ENCODE results near the gene GNAL.
"Not testable (repeated sequence)": the region's sequence is repeated elsewhere in the genome, so short reads cannot be mapped to it uniquely, and the experiment has no call there.

Gene GNAL

GRCh38 chr18:11885278-11885947 is 196.3 kb downstream of the GNAL start:
- no peak for DNase-seq

- no peak for DNase-seq
Measured at GRCh38 chr18:11886577-11887110, 197.6 kb downstream of the GNAL start.

GRCh38 chr18:11887328-11888128 is 198.5 kb downstream of the GNAL start:
- no peak for DNase-seq

- no peak for DNase-seq
Measured at GRCh38 chr18:11888726-11889125, 199.7 kb downstream of the GNAL start.

GRCh38 chr18:11889284-11889683 is 200.2 kb downstream of the GNAL start:
- DNase-seq = no peak

GRCh38 chr18:11891737-11892136 is 202.7 kb downstream of the GNAL start:
- no peak for DNase-seq

- DNase-seq = not testable (repeated sequence)
Measured at GRCh38 chr18:11892438-11892837, 203.4 kb downstream of the GNAL start.

- no peak for DNase-seq
Measured at GRCh38 chr18:11897781-11898180, 208.7 kb downstream of the GNAL start.

GRCh38 chr18:11899063-11899462 is 210.0 kb downstream of the GNAL start:
- no peak for DNase-seq

GRCh38 chr18:11901826-11902438 is 212.9 kb downstream of the GNAL start:
- no peak for DNase-seq

- no peak for DNase-seq
Measured at GRCh38 chr18:11902522-11903292, 213.6 kb downstream of the GNAL start.

- no peak for DNase-seq
Measured at GRCh38 chr18:11905613-11906012, 216.5 kb downstream of the GNAL start.

- no peak for DNase-seq
Measured at GRCh38 chr18:11906176-11906575, 217.1 kb downstream of the GNAL start.

- no peak for DNase-seq
Measured at GRCh38 chr18:11906926-11907874, 218.1 kb downstream of the GNAL start.

GRCh38 chr18:11908182-11909060 is 219.4 kb downstream of the GNAL start, which contains the start of gene MPPE1:
Gene MPPE1, minus strand, starts transcription at chr18:11908317. Its CDS starts 11,053 bp downstream, at chr18:11897264.
- peak; percentile 94 for DNase-seq

- DNase-seq = no peak
Measured at GRCh38 chr18:11909061-11909455, 220.0 kb downstream of the GNAL start.

GRCh38 chr18:11909591-11910026 is 220.5 kb downstream of the GNAL start:
- DNase-seq = no peak

GRCh38 chr18:11916880-11917279 is 227.8 kb downstream of the GNAL start:
- DNase-seq = peak; percentile 24

- DNase-seq = not testable (repeated sequence)
Measured at GRCh38 chr18:11919522-11919921, 230.5 kb downstream of the GNAL start.

- DNase-seq = no peak
Measured at GRCh38 chr18:11923450-11923849, 234.4 kb downstream of the GNAL start.

All from femur (tissue), 1 donor.